HEK293 (cell line): Measurements from ENCODE around the gene ZNF442.

Source experiments
- GLI2 ChIP-seq: fragments of 450-650 bp; formaldehyde crosslinking; IDR thresholded peaks from 2 replicates; pipeline ENCODE4; 2017; ENCODE audit warnings: missing biosample characterization, missing genetic modification characterization, low read depth, borderline replicate concordance
- KLF7 ChIP-seq: fragments of 450-650 bp; formaldehyde crosslinking; IDR thresholded peaks from 2 replicates; pipeline ENCODE4 v1.5.1; 2016; ENCODE audit warnings: missing biosample characterization, missing genetic modification characterization, borderline replicate concordance
- MYNN ChIP-seq: fragments of 450-650 bp; formaldehyde crosslinking; IDR thresholded peaks from 2 replicates; pipeline ENCODE4 v1.5.1; 2016; ENCODE audit warnings: missing biosample characterization, missing genetic modification characterization, borderline replicate concordance
- SCRT2 ChIP-seq: fragments of 450-650 bp; formaldehyde crosslinking; IDR thresholded peaks from 2 replicates; pipeline ENCODE4 v1.5.1; 2016; ENCODE audit warnings: missing biosample characterization, missing genetic modification characterization
- YY1 ChIP-seq: fragments of 450-650 bp; formaldehyde crosslinking; IDR thresholded peaks from 2 replicates; pipeline ENCODE4 v1.5.1; 2018; ENCODE audit warnings: missing biosample characterization, missing genetic modification characterization
- YY2 ChIP-seq: fragments of 450-650 bp; formaldehyde crosslinking; IDR thresholded peaks from 2 replicates; pipeline ENCODE4 v1.5.1; 2016; ENCODE audit warnings: missing biosample characterization, missing genetic modification characterization
- ZBTB48 ChIP-seq: fragments of 450-650 bp; formaldehyde crosslinking; IDR thresholded peaks from 2 replicates; pipeline ENCODE4 v1.5.1; 2016; ENCODE audit warnings: missing biosample characterization, missing genetic modification characterization
- ZFP37 ChIP-seq: fragments of 450-650 bp; formaldehyde crosslinking; IDR thresholded peaks from 2 replicates; pipeline ENCODE4 v1.5.1; 2016; ENCODE audit warnings: missing biosample characterization, missing genetic modification characterization
- ZNF112 ChIP-seq: fragments of 450-650 bp; formaldehyde crosslinking; IDR thresholded peaks from 2 replicates; pipeline ENCODE4 v1.5.0; 2017; ENCODE audit warnings: missing biosample characterization, missing genetic modification characterization
- ZNF133 ChIP-seq: fragments of 450-650 bp; formaldehyde crosslinking; IDR thresholded peaks from 2 replicates; pipeline ENCODE4 v1.5.1; 2016; ENCODE audit warnings: missing biosample characterization, missing genetic modification characterization
- ZNF175 ChIP-seq: fragments of 450-650 bp; formaldehyde crosslinking; IDR thresholded peaks from 2 replicates; pipeline ENCODE4 v1.5.1; 2016; ENCODE audit warnings: missing biosample characterization, missing genetic modification characterization
- ZNF211 ChIP-seq: fragments of 450-650 bp; formaldehyde crosslinking; IDR thresholded peaks from 2 replicates; pipeline ENCODE4 v1.5.1; 2016; ENCODE audit warnings: low read depth, missing biosample characterization, missing genetic modification characterization
- ZNF239 ChIP-seq: fragments of 450-650 bp; formaldehyde crosslinking; IDR thresholded peaks from 2 replicates; pipeline ENCODE4 v1.5.1; 2016; ENCODE audit warnings: missing biosample characterization, missing genetic modification characterization
- ZNF416 ChIP-seq: fragments of 450-650 bp; formaldehyde crosslinking; IDR thresholded peaks from 2 replicates; pipeline ENCODE4 v1.5.1; 2016; ENCODE audit warnings: missing biosample characterization, missing genetic modification characterization
- ZNF48 ChIP-seq: fragments of 450-650 bp; formaldehyde crosslinking; IDR thresholded peaks from 2 replicates; pipeline ENCODE4 v1.5.1; 2016; ENCODE audit warnings: missing biosample characterization, missing genetic modification characterization
- ZNF544 ChIP-seq: fragments of 450-650 bp; formaldehyde crosslinking; IDR thresholded peaks from 2 replicates; pipeline ENCODE4 v1.5.0; 2017; ENCODE audit warnings: missing biosample characterization, missing genetic modification characterization
- ZNF555 ChIP-seq: fragments of 450-650 bp; formaldehyde crosslinking; conservative IDR thresholded peaks from 2 replicates; pipeline ENCODE4 v1.5.1; 2017; ENCODE audit warnings: missing biosample characterization, mild to moderate bottlenecking, missing genetic modification characterization, inconsistent platforms
- ZNF658 ChIP-seq: fragments of 450-650 bp; formaldehyde crosslinking; IDR thresholded peaks from 2 replicates; pipeline ENCODE4; 2016; ENCODE audit warnings: missing biosample characterization, missing genetic modification characterization
- ZNF670 ChIP-seq: fragments of 450-650 bp; formaldehyde crosslinking; IDR thresholded peaks from 2 replicates; pipeline ENCODE4 v1.5.1; 2016; ENCODE audit warnings: missing biosample characterization, missing genetic modification characterization, low read depth
- ZNF701 ChIP-seq: fragments of 450-650 bp; formaldehyde crosslinking; IDR thresholded peaks from 2 replicates; pipeline ENCODE4 v1.5.1; 2016; ENCODE audit warnings: missing biosample characterization, missing genetic modification characterization
- ZNF830 ChIP-seq: fragments of 450-650 bp; IDR thresholded peaks from 2 replicates; pipeline ENCODE4 v1.5.0; 2018; ENCODE audit warnings: missing biosample characterization, missing genetic modification characterization, low read depth, mild to moderate bottlenecking, moderate library complexity
- ZSCAN23 ChIP-seq: fragments of 450-650 bp; formaldehyde crosslinking; IDR thresholded peaks from 2 replicates; pipeline ENCODE4 v1.5.1; 2016; ENCODE audit warnings: missing biosample characterization, missing genetic modification characterization
- TF ChIP-seq, protein P1 (sequence below): fragments of 450-650 bp; formaldehyde crosslinking; conservative IDR thresholded peaks from 2 replicates; pipeline ENCODE4 v1.5.1; 2016; ENCODE audit warnings: low read depth, missing biosample characterization, missing genetic modification characterization
- TF ChIP-seq, protein P2 (sequence below): fragments of 450-650 bp; formaldehyde crosslinking; IDR thresholded peaks from 2 replicates; pipeline ENCODE4 v1.5.1; 2017; ENCODE audit warnings: missing biosample characterization, missing genetic modification characterization
- TF ChIP-seq, protein P3 (sequence below): fragments of 450-650 bp; formaldehyde crosslinking; IDR thresholded peaks from 2 replicates; pipeline ENCODE4 v1.5.1; 2016; ENCODE audit warnings: missing biosample characterization, missing genetic modification characterization
- TF ChIP-seq, protein P4 (sequence below): fragments of 450-650 bp; formaldehyde crosslinking; IDR thresholded peaks from 2 replicates; pipeline ENCODE4 v1.5.1; 2016; ENCODE audit warnings: missing biosample characterization, missing genetic modification characterization
- TF ChIP-seq, protein P5 (sequence below): fragments of 450-650 bp; formaldehyde crosslinking; IDR thresholded peaks from 2 replicates; pipeline ENCODE4 v1.5.1; 2016; ENCODE audit warnings: missing biosample characterization, missing genetic modification characterization
- TF ChIP-seq, protein P6 (sequence below): fragments of 450-650 bp; formaldehyde crosslinking; optimal IDR thresholded peaks from 2 replicates; pipeline ENCODE3; 2016; ENCODE audit warnings: missing biosample characterization, mild to moderate bottlenecking, missing genetic modification characterization

ZNF442 gene

DNA sequence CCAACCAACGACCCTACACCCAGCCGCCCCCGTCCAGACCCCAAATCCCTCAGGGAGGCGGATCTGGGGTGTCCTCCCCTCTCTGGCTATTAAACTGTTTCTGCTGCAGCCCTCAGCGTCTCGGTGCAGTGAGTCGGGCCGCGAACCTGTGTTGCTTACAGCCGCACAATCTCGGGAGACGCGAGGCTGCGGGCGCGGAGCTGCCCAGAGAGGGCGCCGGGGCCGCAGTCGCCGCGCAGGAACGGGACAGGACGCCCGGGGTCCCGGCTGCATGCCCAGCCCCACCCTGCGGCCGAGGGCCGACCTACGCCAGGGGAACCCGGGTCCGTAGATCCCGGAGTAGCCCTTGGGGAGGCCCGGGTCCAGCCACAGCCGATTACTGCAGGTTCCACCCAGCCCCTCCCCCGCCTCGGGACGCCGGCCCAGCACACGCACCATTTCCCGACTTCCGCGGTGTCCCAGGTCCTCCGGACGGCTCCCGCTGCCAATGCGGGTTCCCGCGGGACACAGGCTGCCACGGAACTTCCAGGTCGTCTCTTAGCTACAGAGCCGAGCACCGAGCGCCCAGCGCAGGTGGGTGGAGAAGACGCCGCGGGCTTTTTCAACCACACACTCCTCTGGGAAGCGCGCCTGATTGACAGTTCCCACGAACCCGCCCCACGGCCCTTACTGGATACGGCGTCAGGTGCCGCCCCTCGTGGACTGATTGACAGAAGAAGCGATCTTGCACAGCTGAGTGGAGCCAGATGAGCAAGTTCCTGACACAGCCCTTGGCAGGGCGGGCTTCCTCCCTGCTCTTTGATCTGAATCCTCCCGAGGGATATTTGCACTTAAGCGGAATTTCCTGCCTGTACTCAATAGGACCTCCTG is 35.4 kb upstream of the ZNF442 start, which contains the start of gene ZNF799 (continued):
- TF ChIP-seq KLF7 (tag by site-specific recombination), result no peak
- TF ChIP-seq ZNF416 (tag by site-specific recombination), result no peak
- no peak for TF ChIP-seq ZNF830 (tag by site-specific recombination)
- no peak for TF ChIP-seq ZNF175 (tag by site-specific recombination)
- no peak for TF ChIP-seq ZNF211 (tag by site-specific recombination)
- TF ChIP-seq, protein P1, sequence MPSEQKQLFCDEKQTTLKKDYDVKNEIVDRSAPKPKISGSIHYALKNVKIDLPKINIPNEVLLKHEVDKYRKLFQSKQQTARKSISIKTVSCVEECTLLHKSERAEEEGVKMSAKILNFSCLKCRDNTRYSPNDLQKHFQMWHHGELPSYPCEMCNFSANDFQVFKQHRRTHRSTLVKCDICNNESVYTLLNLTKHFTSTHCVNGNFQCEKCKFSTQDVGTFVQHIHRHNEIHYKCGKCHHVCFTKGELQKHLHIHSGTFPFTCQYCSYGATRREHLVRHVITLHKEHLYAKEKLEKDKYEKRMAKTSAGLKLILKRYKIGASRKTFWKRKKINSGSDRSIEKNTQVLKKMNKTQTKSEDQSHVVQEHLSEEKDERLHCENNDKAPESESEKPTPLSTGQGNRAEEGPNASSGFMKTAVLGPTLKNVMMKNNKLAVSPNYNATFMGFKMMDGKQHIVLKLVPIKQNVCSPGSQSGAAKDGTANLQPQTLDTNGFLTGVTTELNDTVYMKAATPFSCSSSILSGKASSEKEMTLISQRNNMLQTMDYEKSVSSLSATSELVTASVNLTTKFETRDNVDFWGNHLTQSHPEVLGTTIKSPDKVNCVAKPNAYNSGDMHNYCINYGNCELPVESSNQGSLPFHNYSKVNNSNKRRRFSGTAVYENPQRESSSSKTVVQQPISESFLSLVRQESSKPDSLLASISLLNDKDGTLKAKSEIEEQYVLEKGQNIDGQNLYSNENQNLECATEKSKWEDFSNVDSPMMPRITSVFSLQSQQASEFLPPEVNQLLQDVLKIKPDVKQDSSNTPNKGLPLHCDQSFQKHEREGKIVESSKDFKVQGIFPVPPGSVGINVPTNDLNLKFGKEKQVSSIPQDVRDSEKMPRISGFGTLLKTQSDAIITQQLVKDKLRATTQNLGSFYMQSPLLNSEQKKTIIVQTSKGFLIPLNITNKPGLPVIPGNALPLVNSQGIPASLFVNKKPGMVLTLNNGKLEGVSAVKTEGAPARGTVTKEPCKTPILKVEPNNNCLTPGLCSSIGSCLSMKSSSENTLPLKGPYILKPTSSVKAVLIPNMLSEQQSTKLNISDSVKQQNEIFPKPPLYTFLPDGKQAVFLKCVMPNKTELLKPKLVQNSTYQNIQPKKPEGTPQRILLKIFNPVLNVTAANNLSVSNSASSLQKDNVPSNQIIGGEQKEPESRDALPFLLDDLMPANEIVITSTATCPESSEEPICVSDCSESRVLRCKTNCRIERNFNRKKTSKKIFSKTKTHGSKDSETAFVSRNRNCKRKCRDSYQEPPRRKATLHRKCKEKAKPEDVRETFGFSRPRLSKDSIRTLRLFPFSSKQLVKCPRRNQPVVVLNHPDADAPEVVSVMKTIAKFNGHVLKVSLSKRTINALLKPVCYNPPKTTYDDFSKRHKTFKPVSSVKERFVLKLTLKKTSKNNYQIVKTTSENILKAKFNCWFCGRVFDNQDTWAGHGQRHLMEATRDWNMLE (tag by site-specific recombination), result no peak
- TF ChIP-seq, protein P2, sequence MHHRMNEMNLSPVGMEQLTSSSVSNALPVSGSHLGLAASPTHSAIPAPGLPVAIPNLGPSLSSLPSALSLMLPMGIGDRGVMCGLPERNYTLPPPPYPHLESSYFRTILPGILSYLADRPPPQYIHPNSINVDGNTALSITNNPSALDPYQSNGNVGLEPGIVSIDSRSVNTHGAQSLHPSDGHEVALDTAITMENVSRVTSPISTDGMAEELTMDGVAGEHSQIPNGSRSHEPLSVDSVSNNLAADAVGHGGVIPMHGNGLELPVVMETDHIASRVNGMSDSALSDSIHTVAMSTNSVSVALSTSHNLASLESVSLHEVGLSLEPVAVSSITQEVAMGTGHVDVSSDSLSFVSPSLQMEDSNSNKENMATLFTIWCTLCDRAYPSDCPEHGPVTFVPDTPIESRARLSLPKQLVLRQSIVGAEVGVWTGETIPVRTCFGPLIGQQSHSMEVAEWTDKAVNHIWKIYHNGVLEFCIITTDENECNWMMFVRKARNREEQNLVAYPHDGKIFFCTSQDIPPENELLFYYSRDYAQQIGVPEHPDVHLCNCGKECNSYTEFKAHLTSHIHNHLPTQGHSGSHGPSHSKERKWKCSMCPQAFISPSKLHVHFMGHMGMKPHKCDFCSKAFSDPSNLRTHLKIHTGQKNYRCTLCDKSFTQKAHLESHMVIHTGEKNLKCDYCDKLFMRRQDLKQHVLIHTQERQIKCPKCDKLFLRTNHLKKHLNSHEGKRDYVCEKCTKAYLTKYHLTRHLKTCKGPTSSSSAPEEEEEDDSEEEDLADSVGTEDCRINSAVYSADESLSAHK (tag by site-specific recombination), result no peak
- no peak for TF ChIP-seq ZSCAN23
- no peak for TF ChIP-seq ZNF112 (tag by site-specific recombination)
- 0 out of 2 replicates have a peak, but pooled peaks have one; percentile 5 for TF ChIP-seq ZBTB48 (tag by site-specific recombination)
- TF ChIP-seq ZNF658 (tag by site-specific recombination), result no peak
- TF ChIP-seq ZNF555 (tag by site-specific recombination), result no peak
- TF ChIP-seq, protein P3, sequence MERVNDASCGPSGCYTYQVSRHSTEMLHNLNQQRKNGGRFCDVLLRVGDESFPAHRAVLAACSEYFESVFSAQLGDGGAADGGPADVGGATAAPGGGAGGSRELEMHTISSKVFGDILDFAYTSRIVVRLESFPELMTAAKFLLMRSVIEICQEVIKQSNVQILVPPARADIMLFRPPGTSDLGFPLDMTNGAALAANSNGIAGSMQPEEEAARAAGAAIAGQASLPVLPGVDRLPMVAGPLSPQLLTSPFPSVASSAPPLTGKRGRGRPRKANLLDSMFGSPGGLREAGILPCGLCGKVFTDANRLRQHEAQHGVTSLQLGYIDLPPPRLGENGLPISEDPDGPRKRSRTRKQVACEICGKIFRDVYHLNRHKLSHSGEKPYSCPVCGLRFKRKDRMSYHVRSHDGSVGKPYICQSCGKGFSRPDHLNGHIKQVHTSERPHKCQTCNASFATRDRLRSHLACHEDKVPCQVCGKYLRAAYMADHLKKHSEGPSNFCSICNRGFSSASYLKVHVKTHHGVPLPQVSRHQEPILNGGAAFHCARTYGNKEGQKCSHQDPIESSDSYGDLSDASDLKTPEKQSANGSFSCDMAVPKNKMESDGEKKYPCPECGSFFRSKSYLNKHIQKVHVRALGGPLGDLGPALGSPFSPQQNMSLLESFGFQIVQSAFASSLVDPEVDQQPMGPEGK, result peak; percentile 43
- no peak for TF ChIP-seq ZNF701 (tag by site-specific recombination)
- no peak for TF ChIP-seq ZNF48 (tag by site-specific recombination)
- TF ChIP-seq, protein P4, sequence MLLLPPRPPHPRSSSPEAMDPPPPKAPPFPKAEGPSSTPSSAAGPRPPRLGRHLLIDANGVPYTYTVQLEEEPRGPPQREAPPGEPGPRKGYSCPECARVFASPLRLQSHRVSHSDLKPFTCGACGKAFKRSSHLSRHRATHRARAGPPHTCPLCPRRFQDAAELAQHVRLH (tag by site-specific recombination), result no peak
- no peak for TF ChIP-seq ZNF670 (tag by site-specific recombination)
- no peak for TF ChIP-seq ZNF544
- no peak for TF ChIP-seq YY1 (tag by site-specific recombination)
- 0 out of 2 replicates have a peak, but pooled peaks have one; percentile 43 for TF ChIP-seq ZFP37
- TF ChIP-seq YY2 (tag by site-specific recombination), result no peak
- TF ChIP-seq, protein P5, sequence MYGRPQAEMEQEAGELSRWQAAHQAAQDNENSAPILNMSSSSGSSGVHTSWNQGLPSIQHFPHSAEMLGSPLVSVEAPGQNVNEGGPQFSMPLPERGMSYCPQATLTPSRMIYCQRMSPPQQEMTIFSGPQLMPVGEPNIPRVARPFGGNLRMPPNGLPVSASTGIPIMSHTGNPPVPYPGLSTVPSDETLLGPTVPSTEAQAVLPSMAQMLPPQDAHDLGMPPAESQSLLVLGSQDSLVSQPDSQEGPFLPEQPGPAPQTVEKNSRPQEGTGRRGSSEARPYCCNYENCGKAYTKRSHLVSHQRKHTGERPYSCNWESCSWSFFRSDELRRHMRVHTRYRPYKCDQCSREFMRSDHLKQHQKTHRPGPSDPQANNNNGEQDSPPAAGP (tag by site-specific recombination), result no peak; the same call in 1 of the 2 replicates
- TF ChIP-seq GLI2 (tag by site-specific recombination), result no peak
- TF ChIP-seq MYNN (tag by site-specific recombination), result no peak
- TF ChIP-seq SCRT2 (tag by site-specific recombination), result 0 out of 2 replicates have a peak, but pooled peaks have one; percentile 21
- TF ChIP-seq, protein P6, sequence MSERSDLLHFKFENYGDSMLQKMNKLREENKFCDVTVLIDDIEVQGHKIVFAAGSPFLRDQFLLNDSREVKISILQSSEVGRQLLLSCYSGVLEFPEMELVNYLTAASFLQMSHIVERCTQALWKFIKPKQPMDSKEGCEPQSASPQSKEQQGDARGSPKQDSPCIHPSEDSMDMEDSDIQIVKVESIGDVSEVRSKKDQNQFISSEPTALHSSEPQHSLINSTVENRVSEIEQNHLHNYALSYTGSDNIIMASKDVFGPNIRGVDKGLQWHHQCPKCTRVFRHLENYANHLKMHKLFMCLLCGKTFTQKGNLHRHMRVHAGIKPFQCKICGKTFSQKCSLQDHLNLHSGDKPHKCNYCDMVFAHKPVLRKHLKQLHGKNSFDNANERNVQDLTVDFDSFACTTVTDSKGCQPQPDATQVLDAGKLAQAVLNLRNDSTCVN (tag by site-specific recombination), result peak; percentile 96
- TF ChIP-seq ZNF239 (tag by site-specific recombination), result no peak
- TF ChIP-seq ZNF133 (tag by site-specific recombination), result no peak
